Esophagus muscularis mucosa (tissue), 3 donors: ENCODE measurements around the gene METTL9.

Experiments used
- CTCF ChIP-seq, 3 experiments: fragments of 200-600 bp in 2 of 3; fragments of 450-650 bp in 1 of 3; sonication (generic) in 2 of 3; IDR thresholded peaks; one replicate each; pipeline ENCODE4 v1.5.1; 2017 to 2019; ENCODE audit warnings: antibody characterized with exemption in 3 of 3, mild to moderate bottlenecking in 2 of 3, moderate library complexity in 1 of 3
- POLR2A ChIP-seq: fragments of 450-650 bp; IDR thresholded peaks from one replicate; pipeline ENCODE4 v1.6.1; 2017; ENCODE audit warnings: antibody characterized with exemption, moderate library complexity, mild to moderate bottlenecking, low read depth

- TF ChIP-seq POLR2A: no peak
- TF ChIP-seq CTCF (IDR thresholded peaks at IDR 0.05): no peak
These were observed 11.4 kb downstream of the METTL9 start for GRCh38 chr16:21610766-21611165.
